ENCODE measurements around the gene ST3GAL2. TPM values are rescaled to one million over a fixed set of nuclear protein-coding genes. Genes with fewer than 3 reads are reported as not detected.

Gene ST3GAL2
- total RNA-seq, 1 experiment from 2014 or later, result 49.4 TPM

- ChIA-PET POLR2A (interaction anchor here (1.0 to 1.5 kb wide), 2 partner anchors 10 to 47 kb away, joined by 6 to 7 read pairs; partner anchors contain the start of gene ST3GAL2), CTCF (interaction anchor here (0.6 to 1.0 kb wide), 5 partner anchors 10 to 173 kb away, joined by 3 to 7 read pairs (median 3); no protein-coding TSS in a partner anchor)
- peak; percentile 75 for ATAC-seq
- Mint-ChIP-seq H3K27me3 (ENCODE audit: low read depth) (no peaks in the 10 kb centered on the region), H3K4me1 (peaks cover 55% of the 10 kb centered on the region), H3K36me3 (peaks cover 11% of the 10 kb centered on the region; the same call in 1 of the 2 replicates), H3K27ac (peak overlapping the region; percentile 92), H3K4me3 (peak overlapping the region; percentile 48), H3K9me3 (no peaks in the 10 kb centered on the region)
- peak; percentile 61 for DNase-seq (ENCODE audit: low spot score)
- no peak for TF ChIP-seq PRDM15 (CRISPR knock-in tag; IDR thresholded peaks at IDR 0.05)
- peak; percentile 56; the same call in 1 of the 2 replicates for TF ChIP-seq GABPB1 (CRISPR knock-in tag; IDR thresholded peaks at IDR 0.05)
- no peak for TF ChIP-seq TP53 (CRISPR knock-in tag; IDR thresholded peaks at IDR 0.05)
- TF ChIP-seq ETV6 (CRISPR knock-in tag; IDR thresholded peaks at IDR 0.05), result 0 out of 2 replicates have a peak, but pooled peaks have one; percentile 47
- TF ChIP-seq MLX (CRISPR knock-in tag; IDR thresholded peaks at IDR 0.05), result no peak
- 0 out of 2 replicates have a peak, but pooled peaks have one; percentile 25 for TF ChIP-seq ZNF281 (CRISPR knock-in tag; IDR thresholded peaks at IDR 0.05)
- peak; percentile 88 for TF ChIP-seq MAX (CRISPR knock-in tag; IDR thresholded peaks at IDR 0.05)
- no peak for TF ChIP-seq MYBL2 (CRISPR knock-in tag; IDR thresholded peaks at IDR 0.05)
- TF ChIP-seq ARID4B (CRISPR knock-in tag; IDR thresholded peaks at IDR 0.05; ENCODE audit: borderline replicate concordance), result 0 out of 2 replicates have a peak, but pooled peaks have one; percentile 34
These were observed 10.5 kb downstream of the ST3GAL2 start for GRCh38 chr16:70428178-70428998.

GRCh38 chr16:70427786-70428177 lies 11.1 kb downstream of the ST3GAL2 start:
- DNase-seq (ENCODE audit: low spot score) (no peak), ATAC-seq (no peak)
- ChIA-PET CTCF (interaction anchor here (0.9 to 1.0 kb wide), 4 partner anchors 10 to 44 kb away, joined by 3 to 7 read pairs (median 4); no protein-coding TSS in a partner anchor), POLR2A (interaction anchor here (1.0 to 1.5 kb wide), 2 partner anchors 10 to 47 kb away, joined by 6 to 7 read pairs; partner anchors contain the start of gene ST3GAL2)
- peak overlapping the region; percentile 92 for H3K27ac Mint-ChIP-seq
- H3K27me3 Mint-ChIP-seq (ENCODE audit: low read depth), result no peaks in the 10 kb centered on the region
- peaks cover 13% of the 10 kb centered on the region; the same call in 1 of the 2 replicates for H3K36me3 Mint-ChIP-seq
- peak overlapping the region; percentile 48 for H3K4me3 Mint-ChIP-seq
- no peaks in the 10 kb centered on the region for H3K9me3 Mint-ChIP-seq
- H3K4me1 Mint-ChIP-seq, result peaks cover 50% of the 10 kb centered on the region
- TF ChIP-seq TEAD4 (CRISPR knock-in tag; IDR thresholded peaks at IDR 0.05) (no peak), CTCF (IDR thresholded peaks at IDR 0.05) (no peak), ZNF281 (CRISPR knock-in tag; IDR thresholded peaks at IDR 0.05) (no peak), E2F4 (CRISPR knock-in tag; IDR thresholded peaks at IDR 0.05; ENCODE audit: borderline replicate concordance, low read depth) (no peak), ZNF671 (CRISPR knock-in tag; IDR thresholded peaks at IDR 0.05) (no peak)

All from WTC11 (cell line).